Measurements from ENCODE around the gene OR2L8. TPM values are rescaled to one million over a fixed set of nuclear protein-coding genes. Genes with fewer than 3 reads are reported as not detected.

OR2L8 gene
- total and polyA plus RNA-seq, 2 of the 4 experiments (the other 2 are of a cell fraction) = not detected

GRCh38 chr1:247964933-247965332, 16.3 kb downstream of the OR2L8 start, which contains the start of gene OR2AK2:
Gene OR2AK2 (plus strand): TSS chr1:247965233. CDS start chr1:247965377, 144 bp downstream.
- H3K27ac ChIP-seq (ENCODE audit: insufficient read depth, low read length) = no peak within 1 kb of the TSS
- H2BK120ac ChIP-seq (ENCODE audit: low read depth, low read length) = no peak within 1 kb of the TSS
- H4K20me1 ChIP-seq (ENCODE audit: insufficient read depth, low read length) = no peaks in the 10 kb centered on the region
- no peak within 1 kb of the TSS for H2AK5ac ChIP-seq (ENCODE audit: low read depth, low read length)
- ATAC-seq (ENCODE audit: low read depth) = no peak
- no TSS peak for BruUV-seq (replicated peaks)
- no peak within 1 kb of the TSS for H2BK20ac ChIP-seq (ENCODE audit: low read depth, low read length)
- no peak within 1 kb of the TSS for H3K56ac ChIP-seq (ENCODE audit: extremely low read depth, insufficient read depth, low read length)
- H3K79me1 ChIP-seq (ENCODE audit: low read depth in 1 of 2, low read length in 2 of 2) = no peaks in the 10 kb centered on the region
- no peak within 1 kb of the TSS for H3K14ac ChIP-seq (replicated peaks; ENCODE audit: low read depth, low read length)
- H3K18ac ChIP-seq (ENCODE audit: low read depth, low read length) = no peak within 1 kb of the TSS
- no peak for TF ChIP-seq RAD21 (IDR thresholded peaks at IDR 0.05; ENCODE audit: low read length)
- no peak within 1 kb of the TSS for H2BK15ac ChIP-seq (ENCODE audit: low read depth, low read length)
- H3K4ac ChIP-seq (ENCODE audit: low read depth, low read length) = no peak within 1 kb of the TSS
- no peak within 1 kb of the TSS for H2AFZ ChIP-seq (replicated peaks; ENCODE audit: low read length, poor library complexity)
- H3K4me3 ChIP-seq (ENCODE audit: insufficient read depth, low read depth, low read length) = no peak within 1 kb of the TSS
- H3K23ac ChIP-seq (ENCODE audit: low read depth, low read length) = no peak within 1 kb of the TSS
- H2AK9ac ChIP-seq (replicated peaks; ENCODE audit: low read depth, low read length, poor library complexity) = no peak within 1 kb of the TSS
- no peak within 1 kb of the TSS for H4K91ac ChIP-seq (ENCODE audit: insufficient read depth, low read depth, low read length)
- H3K27me3 ChIP-seq (ENCODE audit: control insufficient read depth, insufficient read depth, low read length) = no peaks in the 10 kb centered on the region
- no peaks in the 10 kb centered on the region for H3K9me1 ChIP-seq (ENCODE audit: insufficient read depth, low read length)
- no peak within 1 kb of the TSS for H3K9ac ChIP-seq (ENCODE audit: low read depth, low read length)
- H4K8ac ChIP-seq (ENCODE audit: low read depth in 2 of 2, low read length in 2 of 2) = no peak within 1 kb of the TSS
- CTCF ChIA-PET = no interaction called here
- no peaks in the 10 kb centered on the region for H3K36me3 ChIP-seq (ENCODE audit: control insufficient read depth, insufficient read depth, low read length)
- in situ Hi-C loops (cut with MboI; ENCODE audit: low sequenced_read_pairs) = no loop called here
- DNase-seq = no peak
- H3K9me3 ChIP-seq (ENCODE audit: control insufficient read depth, insufficient read depth, low read length) = peaks cover 14% of the 10 kb centered on the region
- no CpG with 5 or more reads among the region's 2 CpGs for WGBS, 2 experiments (ENCODE audit: extremely low coverage in 2 of 2, insufficient read length in 1 of 2)
- dilution Hi-C loops (cut with HindIII; ENCODE audit: low sequenced_read_pairs, unreplicated experiment) = no loop called here
- H2BK5ac ChIP-seq (ENCODE audit: low read depth, low read length, poor library complexity, severe bottlenecking) = no peak within 1 kb of the TSS
- POLR2A ChIA-PET (ENCODE audit: unreplicated experiment) = no interaction called here
- H3K4me2 ChIP-seq (ENCODE audit: low read depth, low read length) = no peak within 1 kb of the TSS
- no peaks in the 10 kb centered on the region for H3K4me1 ChIP-seq (ENCODE audit: control insufficient read depth, insufficient read depth, low read length)
- H4K5ac ChIP-seq (ENCODE audit: low read depth, low read length) = no peak within 1 kb of the TSS
- intact Hi-C loops (cut with micrococcal nuclease) = no loop called here

Measured in IMR-90 (cell line).